Fibroblast of skin of scalp (primary cell): ENCODE results near the gene RBM38.

ENCODE experiments used
- DNase-seq: peaks from one replicate; pipeline ENCODE4 v3.0.0-alpha.2; 2013

RBM38 gene

DNA sequence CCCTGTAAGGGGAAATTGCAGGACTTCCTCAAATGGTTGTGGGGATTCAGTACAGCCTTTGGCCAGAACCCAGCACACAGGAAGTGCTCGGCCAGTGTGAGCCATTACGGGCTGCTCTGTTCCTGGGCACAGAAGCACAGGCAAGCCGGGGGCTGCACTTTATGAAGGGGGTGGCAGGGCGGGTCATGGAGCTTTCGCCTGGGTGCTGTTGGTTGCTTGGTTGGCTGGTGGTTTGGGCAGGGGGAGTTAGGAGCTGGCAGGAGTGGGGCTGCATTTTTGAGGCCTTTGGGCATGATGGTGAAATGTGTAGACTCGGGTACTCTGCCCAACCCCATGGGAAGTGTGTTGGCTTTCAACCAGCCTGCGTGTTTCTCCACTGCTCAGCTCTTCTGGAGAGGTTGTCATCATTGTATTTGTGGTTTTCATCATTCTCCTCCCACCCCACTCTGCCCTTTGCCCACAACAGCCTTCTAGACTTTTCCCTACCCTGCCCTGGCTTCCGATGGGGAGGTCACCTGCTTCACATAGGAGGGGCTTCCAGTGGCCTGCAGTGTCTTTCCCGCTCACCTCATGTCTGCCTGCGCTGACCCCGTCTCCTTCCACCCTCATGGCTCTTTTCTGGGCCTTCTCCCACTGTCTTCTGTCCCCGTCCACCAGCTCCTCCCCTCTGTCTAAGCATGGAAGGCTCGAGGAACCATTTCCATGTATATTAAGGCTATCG lies 16.1 kb upstream of the RBM38 start:
- DNase-seq, result no peak

DNA sequence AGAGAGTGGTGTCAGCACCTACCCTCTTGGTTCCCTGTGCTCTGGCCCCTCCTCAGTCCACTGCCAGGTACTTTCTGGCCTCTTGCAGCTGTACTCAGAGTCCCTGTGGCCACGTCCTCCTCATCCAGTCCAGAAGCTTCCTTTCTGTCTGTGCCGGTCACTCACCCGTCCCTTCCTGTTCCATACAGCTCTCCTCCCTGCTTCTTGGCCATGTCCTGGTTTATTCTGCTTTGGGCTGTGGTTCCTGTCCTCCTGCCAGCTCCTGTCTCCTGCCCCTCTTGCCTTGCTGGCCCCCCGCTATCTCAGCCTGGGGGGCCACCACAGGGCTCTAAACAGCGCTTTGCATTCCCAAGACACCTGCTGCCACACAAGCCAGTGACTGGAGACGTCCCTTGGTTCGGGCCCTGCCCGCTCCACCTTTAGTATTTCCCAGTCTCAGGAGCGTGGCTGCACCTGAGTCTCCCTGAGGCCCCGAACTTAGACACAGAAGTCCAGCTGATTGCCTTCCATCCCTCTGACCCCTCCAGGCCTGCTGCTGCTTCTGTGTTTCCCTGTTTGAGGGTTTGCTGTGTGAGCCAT lies 15.5 kb upstream of the RBM38 start:
- DNase-seq, result no peak

DNA sequence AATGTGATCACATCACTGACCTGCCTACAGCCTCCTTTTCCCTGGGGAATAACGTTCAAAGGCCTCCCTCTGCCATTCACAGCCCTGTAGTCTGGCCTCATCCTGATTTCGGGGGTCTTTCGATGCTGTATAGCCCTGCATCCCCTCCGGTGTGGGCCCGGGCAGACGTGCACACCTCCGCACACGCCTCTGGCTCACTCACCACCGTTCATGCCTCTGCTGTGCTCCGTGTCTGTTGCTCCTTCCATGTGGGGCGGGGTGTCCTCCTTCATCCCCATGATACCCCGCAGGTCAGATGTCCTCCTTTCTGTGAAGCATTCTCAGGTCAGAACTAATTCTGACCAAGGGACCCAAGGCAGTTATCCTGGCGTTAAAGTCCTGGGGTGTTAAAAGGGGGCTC lies 13.8 kb upstream of the RBM38 start:
- DNase-seq, result no peak

DNA sequence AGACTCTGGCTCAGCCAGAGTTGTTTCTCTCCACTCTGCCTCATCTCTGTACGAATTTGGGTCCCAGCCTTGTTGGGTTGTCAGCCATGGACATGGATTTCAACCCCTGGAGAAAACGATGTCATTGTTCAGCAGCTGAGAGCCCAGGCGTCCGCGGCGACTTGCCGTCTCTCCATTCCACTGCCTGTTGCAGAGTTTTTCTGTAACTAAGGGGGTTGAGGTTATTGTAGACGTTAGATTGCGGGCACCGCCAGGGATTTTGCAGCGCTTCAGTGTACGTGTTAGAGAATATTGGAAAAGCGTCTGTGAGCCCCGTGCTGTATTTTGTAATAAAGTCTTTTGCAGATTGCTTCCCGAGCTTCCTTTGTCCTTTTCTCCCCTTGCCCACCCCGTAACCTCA lies 13.1 kb upstream of the RBM38 start:
- DNase-seq, result no peak

DNA sequence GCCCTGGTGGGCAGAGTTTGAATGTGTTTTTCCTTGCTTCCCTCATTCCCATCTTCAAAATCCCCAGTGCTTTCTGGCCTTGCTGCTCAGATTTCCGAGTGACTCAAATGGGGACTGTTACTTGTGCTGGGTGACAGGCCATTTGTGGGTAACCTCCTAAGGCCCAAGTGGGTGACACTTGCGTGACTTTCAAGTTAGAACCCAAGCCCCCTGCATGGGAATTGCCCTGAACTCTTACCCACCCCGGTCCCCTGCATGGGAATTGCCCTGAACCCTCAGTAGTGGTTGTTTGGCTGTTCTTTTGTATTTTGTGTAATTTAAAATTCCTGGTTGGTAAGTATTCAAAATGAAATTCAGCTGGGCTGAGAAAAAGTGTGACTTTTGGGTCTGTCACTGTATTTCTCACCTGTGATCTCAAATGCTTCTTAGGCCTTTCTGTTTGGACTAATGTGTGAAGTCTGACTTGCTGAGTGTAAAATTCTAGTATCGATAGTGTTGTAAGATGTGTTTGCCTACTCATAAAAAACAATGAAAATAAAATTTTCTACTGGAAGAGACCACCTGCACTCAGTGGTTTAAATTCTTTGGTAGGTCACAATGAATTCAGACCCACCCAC lies 12.4 kb upstream of the RBM38 start:
- no peak for DNase-seq

DNA sequence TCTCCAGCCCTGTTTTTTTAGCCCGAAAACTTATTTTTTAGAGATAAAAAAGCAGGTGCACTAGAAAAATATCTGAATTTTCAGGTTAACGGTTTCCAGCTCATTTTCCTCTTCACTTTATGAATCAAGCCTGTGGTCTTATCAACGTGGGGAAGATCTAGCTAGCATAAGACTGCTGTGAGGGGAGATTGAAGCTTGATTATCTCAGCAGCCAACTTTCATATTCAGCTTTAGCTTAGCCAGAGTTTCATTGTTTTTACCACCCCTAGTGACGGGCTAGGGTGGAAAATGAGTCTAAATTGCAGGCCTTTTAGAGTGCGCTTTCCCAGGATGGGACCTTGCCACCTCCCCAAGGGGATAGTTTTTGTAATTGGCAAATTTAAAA lies 11.9 kb upstream of the RBM38 start:
- no peak for DNase-seq

DNA sequence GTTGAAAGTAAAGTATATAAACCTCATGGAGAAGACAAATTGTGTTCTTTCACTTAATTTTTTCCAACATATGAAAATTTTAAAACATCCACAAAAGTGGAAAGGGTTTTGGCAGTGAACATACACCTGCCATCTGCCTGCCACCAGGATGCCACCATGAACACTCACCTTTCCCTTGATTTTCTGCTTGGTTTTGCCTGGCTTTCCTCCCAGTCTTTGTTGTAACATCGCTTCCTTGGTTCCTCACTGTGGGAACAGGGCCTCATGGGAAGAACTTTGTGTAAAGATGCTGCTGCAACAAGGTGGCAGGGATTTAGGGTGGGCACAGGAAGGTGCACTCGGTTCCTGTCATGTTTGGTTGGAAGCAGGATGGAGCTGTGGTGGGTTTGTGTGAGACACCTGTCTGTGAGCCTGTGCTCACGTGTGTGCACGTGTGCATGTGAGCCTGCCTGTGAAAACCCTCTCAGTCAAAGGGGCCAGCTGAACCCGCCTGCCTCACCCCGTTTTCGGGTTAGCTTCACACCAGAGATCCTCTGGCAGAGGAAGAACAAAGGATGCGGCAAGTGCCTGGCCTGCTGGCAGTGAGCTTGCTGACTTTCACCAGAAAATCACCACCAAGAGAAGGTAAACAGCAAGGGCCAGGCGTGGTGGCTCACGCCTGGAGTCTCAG lies 11.0 kb upstream of the RBM38 start:
- no peak for DNase-seq

DNA sequence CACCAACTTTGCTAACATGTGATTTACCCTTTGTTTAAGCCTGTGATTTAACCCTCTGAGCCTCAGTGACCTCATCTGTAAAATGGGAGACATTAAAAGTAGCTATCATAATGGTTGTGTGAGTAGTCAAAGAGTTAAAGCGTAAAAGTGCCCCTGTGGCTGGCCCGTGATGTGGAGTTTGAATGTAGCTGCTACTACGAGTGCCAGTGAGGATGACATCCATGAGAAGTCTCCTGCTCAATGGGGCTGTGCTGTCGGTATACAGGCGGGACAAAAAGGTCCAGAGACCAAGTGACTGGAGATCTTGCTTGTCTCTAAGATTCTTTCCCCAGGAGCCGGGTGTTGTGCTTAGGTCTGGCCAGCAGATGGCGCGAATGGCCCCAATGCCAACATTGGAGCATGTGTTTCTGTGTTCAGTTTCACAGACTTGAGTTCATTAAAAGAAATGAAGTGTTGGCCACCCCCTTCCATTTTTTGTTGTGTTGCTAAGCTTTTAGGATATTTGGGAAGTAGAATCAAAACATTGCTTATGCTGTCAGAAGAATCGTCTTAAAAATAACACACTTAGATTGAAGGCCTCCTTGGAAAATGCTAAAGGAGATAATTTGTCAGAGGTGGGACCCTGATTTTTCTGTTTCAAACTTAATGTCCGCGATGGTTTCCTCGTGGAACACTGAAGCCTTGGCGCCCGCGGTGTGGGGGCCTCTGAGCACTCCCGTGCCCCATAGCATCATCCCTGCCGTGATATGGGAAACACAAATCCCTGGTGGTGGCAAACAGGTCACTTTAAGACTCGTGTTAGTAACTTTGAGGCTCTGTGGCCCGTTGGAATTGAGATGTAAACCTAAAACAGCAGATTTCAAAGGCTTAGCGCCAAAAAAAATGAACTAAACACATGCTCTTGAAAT lies 9.3 kb upstream of the RBM38 start:
- DNase-seq, result peak; percentile 70

DNA sequence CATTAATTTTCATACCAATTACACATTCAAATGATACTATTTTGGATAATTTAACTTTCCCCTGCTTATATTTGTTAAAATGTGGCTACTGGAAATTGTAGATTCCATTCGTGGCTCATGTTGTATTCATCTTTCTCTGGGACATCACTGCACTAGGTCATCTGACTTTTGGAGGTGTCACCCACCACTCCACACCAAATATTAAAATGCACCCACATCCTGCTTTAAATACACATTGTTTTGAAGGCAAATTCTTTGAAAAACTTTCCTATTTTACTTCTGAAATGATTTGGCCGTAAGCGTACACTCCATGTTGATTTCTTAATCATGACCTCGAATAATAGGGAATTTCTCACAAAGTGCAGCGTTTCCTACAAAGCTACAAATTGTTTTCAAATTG lies 8.7 kb upstream of the RBM38 start:
- DNase-seq, result no peak

DNA sequence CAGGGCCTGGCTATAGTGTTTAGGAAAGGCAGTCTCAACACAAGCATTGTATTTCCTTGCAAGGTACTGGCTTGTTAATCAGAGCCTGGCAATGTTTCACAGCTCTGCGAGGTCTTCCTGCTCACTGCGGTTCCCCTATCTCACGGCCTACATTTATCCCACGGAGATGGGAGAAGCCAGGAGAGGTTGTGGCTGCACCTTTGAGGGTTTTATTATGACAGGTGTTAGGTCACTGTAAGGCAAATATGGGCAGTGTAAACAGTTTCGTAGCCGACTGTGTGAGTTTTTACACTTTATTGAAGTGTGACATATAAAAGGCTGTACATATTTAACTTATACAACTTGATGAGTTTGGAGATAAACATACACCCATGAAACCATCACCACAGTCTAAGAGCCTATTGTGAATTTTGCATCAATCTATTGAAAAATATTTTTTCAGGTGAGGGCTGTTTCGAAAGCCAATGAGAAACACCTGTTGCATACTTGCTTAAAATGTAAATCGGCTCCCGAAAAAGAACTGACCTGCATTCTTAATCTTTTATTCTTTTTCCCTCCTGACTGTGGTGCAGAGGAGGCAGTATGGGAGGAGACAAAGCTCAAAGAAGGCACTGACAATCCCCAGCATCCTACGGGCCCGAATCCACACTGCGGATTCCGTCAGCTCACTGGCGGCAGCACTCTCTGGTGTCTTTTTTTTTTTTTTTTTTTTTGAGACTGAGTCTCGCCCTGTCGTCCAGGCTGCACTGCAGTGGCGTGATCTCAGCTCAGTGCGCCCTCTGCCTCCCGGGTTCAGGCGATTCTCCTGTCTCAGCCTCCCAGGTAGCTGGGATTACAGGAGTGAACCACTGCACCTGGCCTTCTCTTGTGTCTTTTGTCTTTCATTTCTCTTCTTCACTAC lies 7.5 kb upstream of the RBM38 start:
- DNase-seq, result no peak

DNA sequence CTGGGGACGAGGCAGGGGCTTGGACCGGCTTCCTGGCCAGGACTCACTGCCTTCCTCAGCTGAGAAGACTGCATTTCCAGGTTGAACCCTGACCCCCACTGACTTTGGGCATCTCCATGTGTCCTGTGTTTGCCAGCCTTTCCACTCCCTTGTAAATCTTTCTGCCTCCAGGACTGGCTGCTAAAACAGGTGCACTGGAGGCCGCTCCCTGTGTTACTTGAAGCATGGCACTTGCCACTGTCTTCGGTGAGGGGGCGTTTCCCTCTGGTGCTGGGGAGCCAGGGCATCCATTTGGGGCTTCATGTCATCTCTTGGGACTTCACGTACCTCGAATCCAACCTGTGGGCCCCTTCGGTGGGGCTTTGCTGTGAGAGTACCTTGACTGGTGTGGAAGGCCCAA lies 6.7 kb upstream of the RBM38 start:
- no peak for DNase-seq

DNA sequence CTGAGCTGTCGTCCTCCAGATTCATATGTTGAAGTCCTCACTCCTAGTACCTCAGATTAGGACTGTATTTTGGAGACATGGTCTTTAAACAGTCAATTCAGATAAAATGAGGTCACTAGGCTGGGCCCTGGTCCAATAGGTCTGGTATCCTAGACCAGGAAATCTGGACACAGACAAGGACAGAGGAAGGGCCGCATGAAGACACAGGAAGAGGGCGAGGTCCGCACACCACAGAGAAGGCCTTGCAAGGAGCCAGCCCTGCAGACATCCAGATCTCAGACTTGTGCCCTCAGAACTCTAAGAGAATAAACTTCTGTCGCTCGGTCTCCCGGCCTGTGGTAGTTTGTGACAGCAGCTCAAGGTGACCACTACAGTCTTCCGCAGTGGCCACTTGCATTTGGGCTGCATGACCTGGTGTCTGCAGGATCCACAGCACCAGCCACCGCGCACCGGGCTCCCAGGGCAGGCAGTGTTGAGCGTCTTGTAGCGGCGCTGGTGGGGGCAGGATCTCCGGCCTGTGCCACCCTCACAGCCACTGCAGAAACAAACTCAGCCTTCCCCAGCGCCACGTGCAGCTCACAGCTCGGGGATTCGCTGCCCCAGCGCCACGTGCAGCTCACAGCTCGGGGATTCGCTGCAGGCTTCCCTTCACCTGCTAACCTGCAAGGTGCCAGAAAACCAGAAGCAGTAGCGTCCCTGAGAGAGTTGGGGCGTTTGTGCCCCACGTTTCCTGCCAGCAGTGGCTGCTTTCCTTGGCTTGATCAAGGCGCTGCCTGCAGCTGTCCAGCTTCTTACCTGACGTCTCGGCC lies 6.0 kb upstream of the RBM38 start:
- no peak for DNase-seq

DNA sequence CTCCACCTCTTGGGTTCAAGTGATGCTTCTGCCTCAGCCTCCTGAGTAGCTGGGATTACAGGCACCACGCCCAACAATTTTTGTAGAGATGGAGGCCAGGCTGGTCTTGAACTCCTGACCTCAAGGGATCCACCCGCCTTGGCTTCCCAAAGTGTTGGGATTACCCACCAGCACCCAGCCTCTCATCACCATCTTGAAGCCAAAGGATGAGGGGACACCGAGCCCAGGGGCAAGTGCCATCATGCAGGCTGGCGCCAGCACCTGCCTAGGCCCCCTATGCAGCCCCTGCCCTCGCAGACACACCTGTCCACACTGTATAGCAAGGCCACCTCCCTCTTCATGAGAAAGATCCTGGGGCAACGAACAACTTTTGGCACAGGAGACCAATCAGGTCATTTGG lies 5.3 kb upstream of the RBM38 start:
- no peak for DNase-seq

DNA sequence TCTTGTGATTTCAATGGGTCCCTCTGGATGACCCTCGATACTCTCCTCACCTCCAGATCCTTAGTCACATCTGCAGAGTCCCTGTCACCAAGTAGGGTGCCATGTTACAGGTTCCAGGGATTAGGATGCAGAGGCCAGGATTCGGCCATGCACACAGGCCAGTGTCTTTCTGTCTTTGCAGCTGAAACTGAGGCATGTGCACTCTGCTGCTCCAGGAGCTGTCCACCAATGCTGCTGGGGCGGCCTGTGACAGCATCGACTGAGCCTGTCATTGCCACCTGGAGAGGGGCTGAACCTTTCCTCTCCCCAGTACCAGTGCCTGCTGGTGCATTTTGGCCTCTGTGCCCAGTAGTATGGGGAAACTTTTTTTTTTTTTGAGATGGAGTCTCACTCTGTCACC lies 4.4 kb upstream of the RBM38 start:
- no peak for DNase-seq

DNA sequence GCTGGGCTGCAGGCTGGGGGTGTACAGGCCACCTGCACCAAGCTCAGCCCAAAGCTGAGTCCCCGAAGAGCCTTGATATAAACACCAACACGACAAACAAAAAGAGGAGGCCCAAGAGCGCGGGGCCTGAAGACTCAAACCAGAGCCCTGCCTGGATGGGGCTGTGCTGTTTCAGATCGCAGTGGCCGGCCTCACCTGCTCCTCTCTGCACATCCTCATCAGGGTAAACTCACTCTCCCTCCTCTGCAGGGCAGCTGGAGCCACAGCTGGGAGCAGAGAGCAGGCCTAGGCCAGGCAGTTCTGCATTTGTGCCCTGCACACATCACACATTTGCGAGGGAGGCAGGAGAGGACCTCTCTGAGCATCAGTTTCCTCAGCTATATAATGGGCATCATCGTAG lies 3.7 kb upstream of the RBM38 start:
- DNase-seq, result no peak

DNA sequence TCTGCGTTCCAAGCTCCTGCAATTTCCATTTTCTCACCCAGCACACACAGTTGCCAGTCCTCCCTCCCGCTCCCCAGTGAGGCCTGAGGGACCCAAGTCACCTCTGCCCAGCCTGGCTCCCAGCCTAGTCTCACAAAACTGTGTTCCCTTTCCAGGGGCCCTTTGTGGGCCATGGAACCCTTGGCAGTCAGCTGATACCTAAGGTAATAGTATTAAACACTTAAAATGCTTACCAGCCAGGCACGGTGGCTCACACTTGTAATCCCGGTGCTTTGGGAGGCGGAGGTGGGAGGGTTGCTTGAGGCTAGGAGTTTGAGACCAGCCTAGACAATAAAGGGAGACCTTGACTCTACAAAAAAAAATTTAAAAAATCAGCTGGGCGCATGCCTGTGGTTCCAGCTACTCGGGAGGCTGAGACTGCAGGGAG lies 3.2 kb upstream of the RBM38 start:
- no peak for DNase-seq

DNA sequence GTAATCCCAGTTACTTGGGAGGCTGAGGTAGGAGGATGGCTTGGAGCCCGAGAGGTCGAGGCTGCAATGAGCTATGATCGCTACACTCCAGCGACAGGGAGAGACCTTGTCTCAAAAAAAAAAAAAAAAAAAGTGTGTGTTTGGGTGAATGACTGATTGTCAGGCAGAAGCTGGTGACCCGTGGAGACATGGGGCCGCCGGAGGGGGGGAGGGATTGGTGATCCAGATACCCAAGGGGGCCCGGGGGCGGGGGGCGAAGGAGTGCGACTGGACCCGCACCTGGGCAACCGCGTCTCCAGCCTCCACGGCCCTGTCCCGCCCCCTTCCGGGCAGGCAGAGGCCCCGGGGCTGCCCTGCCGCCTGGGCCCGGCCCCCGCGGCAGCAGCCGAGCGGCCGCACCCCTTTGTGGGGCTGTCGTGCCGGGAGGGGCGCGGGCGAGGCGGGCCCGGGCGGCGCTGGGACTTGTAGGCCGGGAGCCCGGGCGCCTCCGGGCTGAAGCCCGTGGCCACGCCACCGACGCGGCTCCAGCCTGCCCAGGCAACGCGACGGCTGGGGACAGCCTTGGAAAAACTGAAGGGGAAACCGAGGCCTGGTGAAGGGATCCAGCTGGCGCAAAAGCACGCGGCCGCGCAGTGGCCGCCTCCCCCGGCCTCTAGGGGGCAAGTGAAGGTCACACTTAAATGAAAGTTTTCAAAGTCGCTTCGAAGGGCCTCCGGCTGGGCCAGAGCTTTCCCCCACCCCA lies 2.1 kb upstream of the RBM38 start:
- peak; percentile 66 for DNase-seq

DNA sequence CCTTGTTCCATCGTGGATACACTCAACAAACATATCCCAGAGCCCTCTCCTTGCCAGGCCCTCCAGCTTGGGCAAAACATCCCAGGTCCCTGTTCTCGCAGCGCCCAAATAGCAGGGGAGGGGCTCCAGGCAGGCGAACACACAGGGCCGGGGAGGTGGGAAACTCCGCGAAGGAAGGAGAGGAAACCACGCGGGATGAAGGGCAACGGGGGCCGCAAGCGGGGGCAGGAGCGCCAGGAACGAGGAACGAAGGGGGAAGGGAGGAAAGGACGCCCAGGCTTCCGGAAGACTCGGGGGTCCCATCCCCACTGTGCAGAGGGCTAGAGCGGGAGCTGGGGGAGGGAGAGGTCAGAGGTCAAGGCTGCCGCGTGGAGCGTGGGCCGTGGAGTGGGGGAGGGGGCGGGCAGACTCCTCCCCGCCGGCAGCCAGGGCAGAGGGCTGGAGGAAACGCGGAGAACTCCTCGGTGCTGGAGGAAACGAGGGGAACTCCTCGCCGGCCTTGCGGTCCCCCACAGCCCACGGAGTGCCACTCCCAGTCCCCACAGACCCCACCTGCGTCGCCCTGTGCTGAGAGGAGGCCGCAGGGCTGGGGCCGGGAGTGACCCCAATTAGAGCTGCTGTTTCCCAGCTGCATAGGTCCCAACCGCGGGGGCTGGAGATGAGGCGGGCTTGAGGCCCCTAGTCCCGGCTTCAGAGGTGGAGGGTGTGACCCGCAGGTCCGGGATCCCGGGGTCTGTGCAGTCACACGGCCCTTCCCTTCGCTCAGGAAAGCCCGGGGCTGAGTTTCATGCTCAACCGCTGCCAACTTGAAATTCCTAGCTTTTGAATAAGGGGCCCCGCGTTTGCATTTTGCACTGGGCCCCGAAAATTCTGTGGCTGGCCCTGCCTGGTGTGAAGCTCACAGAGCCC lies 1.2 kb upstream of the RBM38 start:
- no peak for DNase-seq
